Lower leg skin (tissue), 4 donors: Measurements from ENCODE around the gene ZNFX1. TPM values are rescaled to one million over a fixed set of nuclear protein-coding genes. Genes with fewer than 3 reads are reported as not detected.
A peak's percentile ranks its signal among the peaks of the same experiment; 100 is the strongest.

Experiments used
- DNase-seq, 2 donors: peaks; one replicate each; pipeline ENCODE4 v3.0.0-alpha.2; 2019; ENCODE audit warnings: low spot score in 2 of 2
- H3K4me3 ChIP-seq: fragments of 200-600 bp; sonication (generic); 2 replicates; pipeline ENCODE4 v1.5.1; 2017; ENCODE audit warnings: mild to moderate bottlenecking, low read depth; ENCODE audit not compliant: poor library complexity, severe bottlenecking
- CTCF ChIP-seq, 3 donors: fragments of 450-650 bp; IDR thresholded peaks; one replicate each; pipeline ENCODE4 v1.5.1; 2016; ENCODE audit warnings: antibody characterized with exemption in 3 of 3, mild to moderate bottlenecking in 3 of 3, moderate library complexity in 2 of 3
- POLR2A ChIP-seq, 2 donors: fragments of 450-650 bp; IDR thresholded peaks; one replicate each; pipeline ENCODE4 v1.6.1; 2016 to 2017; ENCODE audit warnings: antibody characterized with exemption in 2 of 2, mild to moderate bottlenecking in 1 of 2, moderate library complexity in 1 of 2
- WGBS, 2 donors: methylation state at CpG; one replicate each; pipeline ENCODE4 v1.1.5; 2018; 5-methylcytosine and 5-hydroxymethylcytosine counted together
- intact Hi-C: fragments of 100-400 bp; cut with DNase I; formaldehyde crosslinking; loops from one replicate; pipeline ENCODE4 v1.15.0; 2023; ENCODE audit warnings: low total_unique reads
- total RNA-seq, 4 donors: library from RNA; depleted of rRNA; stranded (reverse); fragments of >200 nt; gene quantifications; one replicate each; pipeline ENCODE4 v1.1.0, GENCODE V29; 2016

Gene ZNFX1
- total RNA-seq, 4 donors from 2014 or later, result 26.0 to 31.4 (median 28.1) TPM

- TF ChIP-seq CTCF (IDR thresholded peaks at IDR 0.05) (no peak), POLR2A (IDR thresholded peaks at IDR 0.05) (no peak)
- intact Hi-C loops, result no loop called here
- peak in 1 of 2 donors; percentile 82 for DNase-seq
- WGBS, 2 donors, result 76 to 79% methylated on average over 6 of the region's 6 CpGs
- no peak overlapping the region for H3K4me3 ChIP-seq
These were observed 21.6 kb downstream of the ZNFX1 start for GRCh38 chr20:49256261-49256660.

- WGBS, 2 donors, result 88 to 93% methylated on average over 6 of the region's 6 CpGs
- DNase-seq, result no peak
- intact Hi-C loops, result no loop called here
- TF ChIP-seq POLR2A (IDR thresholded peaks at IDR 0.05) (no peak), CTCF (IDR thresholded peaks at IDR 0.05) (no peak)
- no peak overlapping the region for H3K4me3 ChIP-seq
These were observed 25.1 kb downstream of the ZNFX1 start for GRCh38 chr20:49252556-49253350.

GRCh38 chr20:49248879-49249665, 28.8 kb downstream of the ZNFX1 start:
- 55 to 70% methylated on average over 18 of the region's 18 CpGs for WGBS, 2 donors
- no peak for DNase-seq
- no peak overlapping the region for H3K4me3 ChIP-seq
- TF ChIP-seq CTCF (IDR thresholded peaks at IDR 0.05) (no peak), POLR2A (IDR thresholded peaks at IDR 0.05) (no peak)
- intact Hi-C loops, result no loop called here

- 81 to 83% methylated on average over 8 to 10 of the region's 10 CpGs for WGBS, 2 donors
- no peak for DNase-seq
- intact Hi-C loops, result no loop called here
- no peak for TF ChIP-seq CTCF (IDR thresholded peaks at IDR 0.05)
- H3K4me3 ChIP-seq, result no peak overlapping the region
These were observed 29.6 kb downstream of the ZNFX1 start for GRCh38 chr20:49248301-49248700.

GRCh38 chr20:49247792-49248191, 30.1 kb downstream of the ZNFX1 start:
- 59 to 73% methylated on average over 5 of the region's 5 CpGs for WGBS, 2 donors
- no peak for TF ChIP-seq POLR2A (IDR thresholded peaks at IDR 0.05)
- no peak for TF ChIP-seq CTCF (IDR thresholded peaks at IDR 0.05)
- intact Hi-C loops, result no loop called here
- no peak for DNase-seq
- H3K4me3 ChIP-seq, result no peak overlapping the region
